Inflammatory macrophage treated with lipopolysaccharide for 4 hours (primary cell): Measurements from ENCODE around the gene STXBP5.

ENCODE experiments used
- DNase-seq: peaks from one replicate; pipeline ENCODE4 v3.0.0-alpha.2; 2020

STXBP5 gene

GRCh38 chr6:147179809-147180208 is 24.4 kb upstream of the STXBP5 start:
- DNase-seq: no peak

- no peak for DNase-seq
These were observed 23.3 kb upstream of the STXBP5 start for GRCh38 chr6:147180926-147181325.

- DNase-seq: no peak
These were observed 19.8 kb upstream of the STXBP5 start for GRCh38 chr6:147184379-147184778.

GRCh38 chr6:147185216-147185615 is 19.0 kb upstream of the STXBP5 start:
- DNase-seq: peak; percentile 31

GRCh38 chr6:147190556-147190955 is 13.7 kb upstream of the STXBP5 start:
- no peak for DNase-seq

- no peak for DNase-seq
These were observed 11.8 kb upstream of the STXBP5 start for GRCh38 chr6:147192278-147192911.

GRCh38 chr6:147194652-147195411 is 9.4 kb upstream of the STXBP5 start:
- peak; percentile 53 for DNase-seq

GRCh38 chr6:147195510-147195909 is 8.7 kb upstream of the STXBP5 start:
- peak; percentile 47 for DNase-seq

GRCh38 chr6:147195987-147196386 is 8.2 kb upstream of the STXBP5 start:
- no peak for DNase-seq

GRCh38 chr6:147200711-147201110 is 3.5 kb upstream of the STXBP5 start:
- DNase-seq: no peak

GRCh38 chr6:147201885-147202515 is 2.2 kb upstream of the STXBP5 start:
- peak; percentile 40 for DNase-seq

GRCh38 chr6:147202516-147203310 is 1.5 kb upstream of the STXBP5 start:
- DNase-seq: peak; percentile 97

GRCh38 chr6:147203311-147204059 is 732 bp upstream of the STXBP5 start:
- DNase-seq: peak; percentile 87

- no peak for DNase-seq
These were observed 660 bp downstream of the STXBP5 start for GRCh38 chr6:147204843-147205311.

- DNase-seq: no peak
These were observed 1.7 kb downstream of the STXBP5 start for GRCh38 chr6:147205690-147206600.

GRCh38 chr6:147207351-147207750 is 3.1 kb downstream of the STXBP5 start:
- no peak for DNase-seq

GRCh38 chr6:147207837-147208754 is 3.9 kb downstream of the STXBP5 start:
- no peak for DNase-seq

- no peak for DNase-seq
These were observed 5.7 kb downstream of the STXBP5 start for GRCh38 chr6:147209762-147210449.

- DNase-seq: no peak
These were observed 7.1 kb downstream of the STXBP5 start for GRCh38 chr6:147211349-147211748.
